Stimulated activated memory B cell treated with anti-CD40 and anti-IgM and Interleukin-4, amounts not matched to agents 10 μg/mL and 1 μg/mL and 100 μg/mL, for 72 hours (primary cell): Measurements from ENCODE around the gene YWHAB.
A peak's percentile ranks its signal among the peaks of the same experiment; 100 is the strongest.

Experiments used
- ATAC-seq: fragments of 150-1000 bp; cut with Tn5 transposase; 2 replicates; pipeline ENCODE4 v1.10.0; 2021
- H3K27ac Mint-ChIP-seq: one replicate; pipeline ENCODE4 v1.8.0; 2022; ENCODE audit warnings: mild to moderate bottlenecking, mixed read lengths
- H3K27me3 Mint-ChIP-seq: one replicate; pipeline ENCODE4 v1.8.0; 2022; ENCODE audit warnings: mixed read lengths
- H3K36me3 Mint-ChIP-seq: one replicate; pipeline ENCODE4 v1.8.0; 2022; ENCODE audit warnings: mixed read lengths
- H3K4me1 Mint-ChIP-seq: one replicate; pipeline ENCODE4 v1.8.0; 2022; ENCODE audit warnings: mixed read lengths
- H3K4me3 Mint-ChIP-seq: one replicate; pipeline ENCODE4 v1.8.0; 2022; ENCODE audit warnings: mild to moderate bottlenecking, moderate library complexity, mixed read lengths
- H3K9me3 Mint-ChIP-seq: one replicate; pipeline ENCODE4 v1.8.0; 2022; ENCODE audit warnings: mixed read lengths

The YWHAB gene

GRCh38 chr20:44946271-44946852, 60.9 kb downstream of the YWHAB start:
- Mint-ChIP-seq H3K36me3 (peaks cover 74% of the 10 kb centered on the region), H3K27ac (no peak overlapping the region), H3K27me3 (no peaks in the 10 kb centered on the region), H3K9me3 (no peaks in the 10 kb centered on the region), H3K4me1 (no peaks in the 10 kb centered on the region), H3K4me3 (no peak overlapping the region)
- no peak for ATAC-seq

- H3K4me3 Mint-ChIP-seq, result no peak overlapping the region
- H3K4me1 Mint-ChIP-seq, result peaks cover 9% of the 10 kb centered on the region
- no peak overlapping the region for H3K27ac Mint-ChIP-seq
- H3K36me3 Mint-ChIP-seq, result peaks cover 74% of the 10 kb centered on the region
- H3K9me3 Mint-ChIP-seq, result no peaks in the 10 kb centered on the region
- ATAC-seq, result no peak
- H3K27me3 Mint-ChIP-seq, result no peaks in the 10 kb centered on the region
Observed at GRCh38 chr20:44948107-44948506, 62.6 kb downstream of the YWHAB start.

- Mint-ChIP-seq H3K4me1 (peaks cover 13% of the 10 kb centered on the region), H3K4me3 (no peak overlapping the region), H3K27ac (no peak overlapping the region), H3K9me3 (no peaks in the 10 kb centered on the region), H3K36me3 (peaks cover 76% of the 10 kb centered on the region), H3K27me3 (no peaks in the 10 kb centered on the region)
- ATAC-seq, result no peak
Observed at GRCh38 chr20:44948513-44948912, 63.0 kb downstream of the YWHAB start.

- Mint-ChIP-seq H3K27ac (no peak overlapping the region), H3K4me1 (peaks cover 29% of the 10 kb centered on the region), H3K9me3 (no peaks in the 10 kb centered on the region), H3K4me3 (no peak overlapping the region), H3K27me3 (no peaks in the 10 kb centered on the region), H3K36me3 (peaks cover 77% of the 10 kb centered on the region)
- no peak for ATAC-seq
Observed at GRCh38 chr20:44950368-44950767, 64.9 kb downstream of the YWHAB start.

GRCh38 chr20:44952731-44953130, 67.2 kb downstream of the YWHAB start:
- H3K4me1 Mint-ChIP-seq, result peaks cover 47% of the 10 kb centered on the region
- H3K4me3 Mint-ChIP-seq, result no peak overlapping the region
- no peaks in the 10 kb centered on the region for H3K27me3 Mint-ChIP-seq
- peak overlapping the region; percentile 64 for H3K27ac Mint-ChIP-seq
- H3K36me3 Mint-ChIP-seq, result peaks cover 74% of the 10 kb centered on the region
- no peaks in the 10 kb centered on the region for H3K9me3 Mint-ChIP-seq
- no peak for ATAC-seq

- Mint-ChIP-seq H3K36me3 (peaks cover 79% of the 10 kb centered on the region), H3K9me3 (no peaks in the 10 kb centered on the region), H3K4me3 (no peak overlapping the region), H3K4me1 (peaks cover 61% of the 10 kb centered on the region), H3K27me3 (no peaks in the 10 kb centered on the region), H3K27ac (peak overlapping the region; percentile 64)
- ATAC-seq, result no peak
Observed at GRCh38 chr20:44954211-44954610, 68.7 kb downstream of the YWHAB start.

GRCh38 chr20:44955270-44955669, 69.8 kb downstream of the YWHAB start:
- ATAC-seq, result no peak
- Mint-ChIP-seq H3K9me3 (no peaks in the 10 kb centered on the region), H3K4me1 (peaks cover 69% of the 10 kb centered on the region), H3K27me3 (no peaks in the 10 kb centered on the region), H3K36me3 (peaks cover 68% of the 10 kb centered on the region), H3K27ac (peak overlapping the region; percentile 64), H3K4me3 (no peak overlapping the region)

GRCh38 chr20:44956410-44956809, 70.9 kb downstream of the YWHAB start:
- Mint-ChIP-seq H3K27me3 (no peaks in the 10 kb centered on the region), H3K4me3 (no peak overlapping the region), H3K27ac (peak overlapping the region; percentile 64), H3K36me3 (peaks cover 58% of the 10 kb centered on the region), H3K4me1 (peaks cover 81% of the 10 kb centered on the region), H3K9me3 (no peaks in the 10 kb centered on the region)
- no peak for ATAC-seq
